ENCODE measurements around the gene STXBP5. TPM values are rescaled to one million over a fixed set of nuclear protein-coding genes. Genes with fewer than 3 reads are reported as not detected.

Gene STXBP5
- total RNA-seq, 4 donors from 2014 or later, result 20.8 to 34.4 (median 23.1) TPM

DNA sequence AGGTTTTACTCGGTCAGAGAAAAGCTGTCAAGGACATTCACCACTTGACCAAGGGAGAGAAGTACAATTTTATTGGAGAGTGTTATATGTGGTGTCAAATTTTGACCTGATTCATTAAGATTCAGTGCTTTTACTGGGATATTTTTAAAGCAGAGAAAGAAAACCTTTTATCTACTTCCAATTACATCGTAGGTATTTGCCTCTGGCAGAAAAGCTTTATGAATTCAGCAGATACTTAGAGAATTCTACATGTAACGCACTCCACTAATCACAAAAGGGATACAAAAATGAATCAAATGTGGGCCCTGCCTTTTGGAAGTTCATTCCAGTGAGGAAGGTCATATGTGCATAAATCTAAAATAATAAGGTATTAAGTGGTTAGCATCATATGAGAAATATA is 133.7 kb downstream of the STXBP5 start:
- Histone ChIP-seq H3K4me3 (no peak overlapping the region), H3K27ac (no peak overlapping the region), H3K27me3 (no peaks in the 10 kb centered on the region), H3K9me3 (no peaks in the 10 kb centered on the region), H3K36me3 (peaks cover 0 to 46% of the 10 kb centered on the region in 2 donors), H3K4me1 (no peaks in the 10 kb centered on the region)
- 72 to 80% methylated on average over 3 of the region's 3 CpGs for WGBS, 2 donors (ENCODE audit: low coverage in 1 of 2)
- no peak for ATAC-seq
- TF ChIP-seq POLR2A (IDR thresholded peaks at IDR 0.05) (no peak), EP300 (IDR thresholded peaks at IDR 0.05) (no peak), POLR2AphosphoS5 (IDR thresholded peaks at IDR 0.05) (no peak)
- TF ChIP-seq, protein P1, sequence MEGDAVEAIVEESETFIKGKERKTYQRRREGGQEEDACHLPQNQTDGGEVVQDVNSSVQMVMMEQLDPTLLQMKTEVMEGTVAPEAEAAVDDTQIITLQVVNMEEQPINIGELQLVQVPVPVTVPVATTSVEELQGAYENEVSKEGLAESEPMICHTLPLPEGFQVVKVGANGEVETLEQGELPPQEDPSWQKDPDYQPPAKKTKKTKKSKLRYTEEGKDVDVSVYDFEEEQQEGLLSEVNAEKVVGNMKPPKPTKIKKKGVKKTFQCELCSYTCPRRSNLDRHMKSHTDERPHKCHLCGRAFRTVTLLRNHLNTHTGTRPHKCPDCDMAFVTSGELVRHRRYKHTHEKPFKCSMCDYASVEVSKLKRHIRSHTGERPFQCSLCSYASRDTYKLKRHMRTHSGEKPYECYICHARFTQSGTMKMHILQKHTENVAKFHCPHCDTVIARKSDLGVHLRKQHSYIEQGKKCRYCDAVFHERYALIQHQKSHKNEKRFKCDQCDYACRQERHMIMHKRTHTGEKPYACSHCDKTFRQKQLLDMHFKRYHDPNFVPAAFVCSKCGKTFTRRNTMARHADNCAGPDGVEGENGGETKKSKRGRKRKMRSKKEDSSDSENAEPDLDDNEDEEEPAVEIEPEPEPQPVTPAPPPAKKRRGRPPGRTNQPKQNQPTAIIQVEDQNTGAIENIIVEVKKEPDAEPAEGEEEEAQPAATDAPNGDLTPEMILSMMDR (IDR thresholded peaks at IDR 0.05), result no peak

DNA sequence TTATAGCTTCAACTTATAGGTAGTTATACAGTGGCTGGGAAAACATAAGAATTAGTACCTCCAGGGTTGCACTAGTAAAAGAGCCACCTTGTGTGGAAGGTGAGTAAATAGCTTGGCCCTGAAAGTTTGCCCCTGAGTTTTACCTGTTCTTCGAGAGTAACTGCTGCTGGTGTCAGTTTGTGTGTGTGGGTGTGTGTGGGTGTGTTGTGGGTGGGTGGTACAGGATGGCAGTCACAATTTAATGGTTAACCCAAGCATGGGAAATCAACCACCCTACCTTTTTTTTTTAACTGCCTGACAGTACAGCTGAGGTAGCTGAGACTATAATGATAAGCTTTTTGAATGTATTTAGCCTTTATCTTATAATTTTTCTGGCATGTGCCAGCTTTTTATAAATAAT is 137.3 kb downstream of the STXBP5 start:
- no peak for ATAC-seq
- no peaks in the 10 kb centered on the region for H3K9me3 ChIP-seq
- no peak for TF ChIP-seq POLR2A (IDR thresholded peaks at IDR 0.05)
- TF ChIP-seq, protein P1 (IDR thresholded peaks at IDR 0.05), result no peak
- TF ChIP-seq EP300 (IDR thresholded peaks at IDR 0.05), result no peak
- TF ChIP-seq POLR2AphosphoS5 (IDR thresholded peaks at IDR 0.05), result no peak
- H3K27ac ChIP-seq, result no peak overlapping the region
- no peaks in the 10 kb centered on the region for H3K4me1 ChIP-seq
- 80 to 100% methylated on average over 1 of the region's 1 CpG for WGBS, 2 donors (ENCODE audit: low coverage in 1 of 2)
- H3K36me3 ChIP-seq, result peaks cover 0 to 26% of the 10 kb centered on the region in 2 donors
- H3K27me3 ChIP-seq, result no peaks in the 10 kb centered on the region
- no peak overlapping the region for H3K4me3 ChIP-seq

GRCh38 chr6:147345902-147346301 is 141.7 kb downstream of the STXBP5 start:
- no peaks in the 10 kb centered on the region for H3K9me3 ChIP-seq
- TF ChIP-seq POLR2AphosphoS5 (IDR thresholded peaks at IDR 0.05), result no peak
- no peak for TF ChIP-seq EP300 (IDR thresholded peaks at IDR 0.05)
- TF ChIP-seq POLR2A (IDR thresholded peaks at IDR 0.05), result no peak
- TF ChIP-seq, protein P1 (IDR thresholded peaks at IDR 0.05), result no peak
- no peaks in the 10 kb centered on the region for H3K27me3 ChIP-seq
- no peak overlapping the region for H3K4me3 ChIP-seq
- 90% methylated on average over 2 of the region's 2 CpGs; no CpG with 5 or more reads in 1 of the 2 donors for WGBS, 2 donors (ENCODE audit: low coverage in 1 of 2)
- ATAC-seq, result no peak
- H3K4me1 ChIP-seq, result no peaks in the 10 kb centered on the region
- no peak overlapping the region for H3K27ac ChIP-seq
- peaks cover 0 to 24% of the 10 kb centered on the region in 2 donors for H3K36me3 ChIP-seq

GRCh38 chr6:147347179-147347881 is 143.1 kb downstream of the STXBP5 start:
- Histone ChIP-seq H3K4me3 (no peak overlapping the region), H3K27ac (no peak overlapping the region), H3K4me1 (no peaks in the 10 kb centered on the region), H3K9me3 (no peaks in the 10 kb centered on the region), H3K27me3 (no peaks in the 10 kb centered on the region), H3K36me3 (peaks cover 0 to 15% of the 10 kb centered on the region in 2 donors)
- no peak for ATAC-seq
- WGBS, 2 donors (ENCODE audit: low coverage in 1 of 2), result 77 to 86% methylated on average over 2 of the region's 2 CpGs
- TF ChIP-seq EP300 (IDR thresholded peaks at IDR 0.05) (no peak), POLR2AphosphoS5 (IDR thresholded peaks at IDR 0.05) (no peak), POLR2A (IDR thresholded peaks at IDR 0.05) (no peak)
- TF ChIP-seq, protein P1 (IDR thresholded peaks at IDR 0.05), result no peak
